Measurements from ENCODE around the gene OSGEP.

OSGEP gene

DNA sequence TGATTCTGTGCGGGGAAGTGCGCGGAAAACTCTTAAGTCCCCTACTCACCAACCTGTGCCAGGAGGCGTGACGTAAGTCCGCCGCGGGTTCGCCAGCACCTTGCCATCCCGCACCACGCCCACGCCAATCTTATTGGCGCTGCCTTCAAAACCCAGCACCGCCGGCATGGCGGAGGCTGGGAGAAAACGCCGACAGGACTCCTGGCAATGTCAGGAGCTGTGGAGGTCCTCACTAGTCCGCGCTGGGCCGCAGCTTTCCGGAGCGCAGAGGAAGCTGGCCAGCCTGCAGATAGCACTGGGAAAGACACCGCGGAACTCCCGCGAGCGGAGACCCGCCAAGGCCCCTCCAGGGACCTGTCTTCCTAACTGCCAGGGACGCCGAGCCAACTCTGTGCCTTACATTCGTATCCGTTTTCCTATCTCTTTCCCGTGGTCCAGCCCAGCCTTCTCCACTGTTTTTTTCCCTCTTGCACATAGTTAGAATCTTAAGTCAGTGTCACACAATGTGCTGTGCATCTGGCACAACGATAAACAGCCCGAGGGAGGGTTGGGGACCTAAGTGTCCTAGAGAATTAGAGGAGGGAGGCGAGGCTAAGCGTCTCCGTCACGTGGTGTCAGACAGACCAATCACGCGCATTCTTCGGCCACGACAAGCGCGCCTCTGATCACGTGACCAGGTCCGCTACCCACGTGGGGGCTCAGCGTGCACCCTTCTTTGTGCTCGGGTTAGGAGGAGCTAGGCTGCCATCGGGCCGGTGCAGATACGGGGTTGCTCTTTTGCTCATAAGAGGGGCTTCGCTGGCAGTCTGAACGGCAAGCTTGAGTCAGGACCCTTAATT lies at the start of gene OSGEP, which contains the start of gene APEX1:
OSGEP (minus strand) TSS at position 297 of the 839 bp plus-strand sequence; CDS start at position 168, 129 bp downstream.
APEX1 (plus strand) TSS at position 711 of the 839 bp plus-strand sequence. CDS start 420 bp downstream, outside the sequence.
- in situ Hi-C loops (cut with HindIII; ENCODE audit: low sequenced_read_pairs): no loop called here

DNA sequence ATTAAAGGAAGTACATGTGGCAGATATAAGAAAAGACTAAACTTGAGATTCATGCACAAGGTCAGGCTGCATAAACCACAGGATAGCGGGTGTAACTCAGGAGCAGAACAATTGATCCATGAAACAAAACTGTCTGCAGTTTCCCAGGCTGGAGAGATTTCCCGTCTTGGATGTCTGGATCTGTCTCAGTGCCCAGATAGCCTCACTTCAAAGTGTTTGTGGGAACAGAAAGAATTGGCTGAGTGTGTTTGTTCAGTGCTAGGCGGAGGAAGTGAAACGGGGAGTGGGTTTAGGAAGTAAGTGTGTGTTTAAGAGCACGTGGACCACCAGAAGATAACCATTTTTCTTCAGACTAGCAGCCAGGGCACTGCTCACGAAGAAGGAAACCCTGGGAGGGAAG lies 49.3 kb upstream of the OSGEP start:
- in situ Hi-C loops (cut with HindIII; ENCODE audit: low sequenced_read_pairs): no loop called here

DNA sequence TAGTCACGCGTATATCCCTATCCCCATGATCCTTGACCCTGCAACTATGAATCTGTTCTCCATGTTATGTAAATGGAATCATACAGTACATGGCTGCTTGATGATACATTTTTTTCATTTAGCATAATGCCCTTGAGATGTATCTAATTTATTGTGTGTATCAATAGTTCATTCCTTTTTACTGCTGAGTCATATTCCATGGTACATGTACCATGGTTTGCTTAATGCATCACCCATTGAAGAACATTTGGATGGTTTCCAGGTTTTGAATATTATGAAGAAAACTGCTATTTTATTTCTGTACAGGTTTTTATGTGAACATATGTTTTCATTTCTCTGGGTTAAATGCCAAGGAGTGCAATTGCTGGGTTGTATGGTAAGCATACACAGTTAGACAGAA lies 46.7 kb upstream of the OSGEP start:
- in situ Hi-C loops (cut with HindIII; ENCODE audit: low sequenced_read_pairs): no loop called here

DNA sequence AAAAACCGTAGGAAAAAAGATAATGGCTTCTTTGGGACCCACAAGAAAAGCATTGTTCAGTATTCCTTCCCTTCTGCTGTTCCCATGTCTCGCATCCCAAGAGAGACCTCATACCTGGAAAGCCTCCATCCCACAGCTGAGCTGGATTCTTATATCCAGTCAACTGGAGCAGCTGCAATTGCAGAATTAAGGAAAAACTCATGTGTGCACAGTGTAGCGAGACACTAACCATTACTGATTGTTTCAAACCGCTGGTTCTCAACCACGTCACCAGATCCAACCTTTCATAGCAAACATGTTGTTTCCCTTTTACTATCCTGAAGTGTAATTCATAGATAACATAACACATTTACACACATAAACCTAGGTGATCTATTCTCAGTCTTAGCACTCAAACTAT lies 45.3 kb upstream of the OSGEP start:
- in situ Hi-C loops (cut with HindIII; ENCODE audit: low sequenced_read_pairs): no loop called here

DNA sequence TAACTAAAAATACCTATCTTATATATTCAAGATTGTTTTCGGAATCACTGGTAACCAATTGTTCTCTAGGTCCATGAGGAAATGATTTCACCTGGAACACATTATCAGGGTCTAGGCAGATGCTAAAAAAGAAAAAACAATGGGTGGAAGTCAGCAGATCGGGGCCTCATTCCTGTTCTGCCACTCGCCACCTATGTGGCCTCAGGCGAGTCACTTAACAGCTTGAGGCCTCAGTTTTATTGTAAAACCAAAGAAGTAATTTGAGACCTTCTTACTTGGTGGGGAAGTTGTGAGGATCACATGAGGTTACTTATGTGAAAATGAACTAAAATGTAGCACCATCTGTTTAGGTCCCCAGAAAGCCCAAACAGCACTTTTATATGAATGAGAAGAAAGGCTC lies 44.5 kb upstream of the OSGEP start:
- in situ Hi-C loops (cut with HindIII; ENCODE audit: low sequenced_read_pairs): no loop called here

DNA sequence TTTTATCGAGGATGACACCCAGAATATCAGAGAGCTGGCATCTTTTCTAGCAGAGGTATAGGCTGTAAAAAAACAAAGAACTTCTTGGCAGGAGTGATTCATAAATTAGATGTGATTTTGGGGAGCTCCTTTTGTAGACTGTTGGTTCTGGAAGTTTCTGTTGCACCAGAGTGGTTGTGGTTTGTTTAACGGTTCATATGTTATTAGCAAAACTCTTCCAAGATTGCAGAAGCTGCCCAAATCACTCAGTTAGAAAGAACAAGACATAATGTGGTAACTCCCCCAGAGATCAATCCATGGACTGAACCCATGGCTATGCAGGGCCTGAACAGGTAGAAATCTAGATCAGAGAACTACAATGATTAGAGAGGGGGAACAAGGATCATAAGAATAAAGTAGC lies 44.0 kb upstream of the OSGEP start:
- in situ Hi-C loops (cut with HindIII; ENCODE audit: low sequenced_read_pairs): no loop called here

DNA sequence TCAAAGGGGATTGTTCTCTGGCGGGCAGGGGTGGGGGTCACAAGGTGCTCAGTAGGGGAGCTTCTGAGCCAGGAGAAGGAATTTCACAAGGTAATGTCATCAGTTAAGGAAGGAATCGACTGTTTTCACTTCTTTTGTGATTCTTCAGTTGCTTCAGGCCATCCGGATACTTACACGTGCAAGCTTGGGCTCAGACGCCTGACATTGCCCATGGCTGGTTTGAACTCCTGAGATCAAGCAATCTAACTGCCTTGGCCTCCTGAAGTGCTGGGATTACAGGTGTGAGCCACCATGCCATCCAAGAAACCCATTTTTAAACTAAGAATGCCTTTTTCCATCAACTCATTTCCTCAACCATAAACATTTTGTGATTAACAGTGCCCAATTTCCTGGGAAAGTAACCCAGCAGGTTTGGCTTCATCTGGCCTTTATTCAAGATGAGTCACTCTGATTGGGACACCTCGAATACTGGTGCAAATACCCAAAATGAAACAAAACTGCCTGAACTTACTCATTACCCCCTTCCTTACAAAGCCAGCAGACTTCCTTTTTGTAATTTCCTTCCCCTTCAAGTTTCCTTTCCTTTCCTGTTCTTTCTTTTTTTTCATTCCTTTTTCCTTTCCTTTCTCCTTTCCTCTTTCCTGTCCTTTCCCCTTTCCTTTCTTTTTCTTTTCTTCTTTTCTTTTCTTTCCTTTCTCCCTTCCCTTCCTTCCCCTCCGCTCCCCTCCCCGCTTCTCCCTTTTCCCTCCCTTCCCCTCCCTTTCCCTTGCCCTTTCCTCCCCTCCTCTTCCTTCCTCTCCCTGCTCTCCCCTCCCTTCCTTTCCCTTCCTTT lies 40.5 kb upstream of the OSGEP start:
- in situ Hi-C loops (cut with HindIII; ENCODE audit: low sequenced_read_pairs): no loop called here

DNA sequence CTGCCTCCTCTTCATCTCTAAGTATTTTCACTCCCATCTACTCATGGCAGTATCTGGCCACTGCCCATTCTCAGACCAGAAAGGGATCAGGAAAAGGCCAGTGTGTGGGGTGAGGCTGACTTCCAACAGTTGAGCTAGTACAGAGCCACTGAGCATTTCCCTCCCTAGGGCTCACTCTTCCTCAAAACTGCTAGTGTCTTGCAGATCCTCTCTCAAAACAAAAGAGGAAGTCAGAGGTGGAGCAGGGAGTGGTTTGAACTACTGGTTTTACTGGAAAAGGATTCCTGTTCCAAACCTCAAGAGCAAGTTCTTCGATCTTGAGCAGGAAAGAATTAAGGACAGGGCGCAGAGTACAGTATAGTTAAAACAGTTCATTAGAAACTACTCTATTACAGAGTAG lies 39.0 kb upstream of the OSGEP start:
- in situ Hi-C loops (cut with HindIII; ENCODE audit: low sequenced_read_pairs): no loop called here

DNA sequence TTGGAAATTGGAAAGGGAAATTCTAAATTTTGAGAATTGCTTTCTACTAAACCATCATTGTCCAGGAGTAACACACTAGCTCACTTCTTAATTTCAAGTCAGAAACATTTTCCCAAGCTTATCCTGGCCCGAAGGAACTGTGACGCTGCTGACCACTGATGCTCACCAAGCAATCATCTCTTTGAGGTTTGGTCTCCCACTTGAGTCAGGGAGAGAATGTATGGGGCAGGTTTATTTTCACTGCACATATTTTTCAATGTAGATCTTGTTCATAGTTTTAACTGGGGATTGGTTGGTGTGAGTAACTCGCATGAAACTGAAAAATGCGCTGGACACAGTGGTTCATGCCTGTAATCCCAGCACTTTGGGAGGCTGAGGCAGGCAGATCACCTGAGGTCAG lies 37.9 kb upstream of the OSGEP start:
- in situ Hi-C loops (cut with HindIII; ENCODE audit: low sequenced_read_pairs): no loop called here

DNA sequence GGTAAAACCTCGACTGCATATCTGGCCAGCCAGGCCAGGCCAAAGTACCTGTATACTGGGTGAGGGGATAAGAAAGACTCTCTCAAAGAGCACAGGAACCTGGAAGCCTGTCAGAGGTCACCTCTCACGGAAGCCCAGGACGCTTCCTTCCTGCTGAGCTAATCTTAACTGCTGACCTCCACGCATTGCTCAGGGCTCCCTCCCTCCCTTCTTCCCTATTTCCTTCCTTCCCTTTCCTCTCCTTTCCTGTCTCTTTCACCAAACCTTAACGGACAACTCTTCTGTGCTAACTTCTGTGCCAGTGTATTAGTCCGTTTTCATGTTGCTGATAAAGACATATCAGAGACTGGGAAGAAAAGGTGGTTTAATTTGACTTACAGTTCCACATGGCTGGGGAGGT lies 36.0 kb upstream of the OSGEP start:
- in situ Hi-C loops (cut with HindIII; ENCODE audit: low sequenced_read_pairs): no loop called here

DNA sequence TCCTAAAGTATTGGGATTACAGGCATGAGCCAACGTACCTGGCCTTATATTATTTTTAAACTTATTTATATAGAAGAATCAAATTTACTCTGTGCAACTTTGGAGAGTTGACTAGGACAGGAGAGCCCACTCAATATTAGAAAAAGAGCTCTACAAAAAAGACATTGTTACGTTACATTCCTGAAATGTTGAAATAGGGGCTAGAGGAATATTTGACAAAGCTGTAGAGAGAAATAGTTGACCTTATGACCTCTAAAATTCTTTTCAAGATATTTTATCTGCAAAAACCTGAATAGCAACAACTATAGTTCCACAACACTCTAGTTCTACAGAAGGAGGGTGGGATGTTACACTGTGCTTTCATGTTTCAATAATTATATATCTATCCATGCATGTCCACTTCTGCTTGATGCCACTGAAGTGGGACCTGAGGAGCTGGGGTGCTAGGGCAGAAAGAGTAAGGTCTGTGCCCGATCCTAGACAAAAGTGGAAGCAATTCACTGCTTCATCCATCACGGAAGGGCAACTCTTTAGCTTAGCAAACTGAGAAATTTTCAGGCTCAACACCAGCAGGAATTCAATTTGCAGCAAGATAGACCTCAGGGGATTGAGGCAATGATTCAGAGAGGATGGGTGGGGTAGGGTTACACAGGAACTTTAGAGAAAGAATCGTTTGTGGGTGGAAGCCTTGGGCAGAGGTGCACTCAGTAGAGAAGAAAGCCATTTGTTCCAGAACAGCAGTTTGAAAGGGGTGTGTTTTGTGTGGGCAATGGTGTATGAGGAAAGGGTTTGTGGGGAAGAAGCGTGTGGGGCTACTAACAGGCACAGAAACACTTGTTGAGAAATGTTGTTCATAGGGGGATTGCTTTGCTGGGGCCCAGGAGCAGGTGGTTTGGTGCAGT lies 34.7 kb upstream of the OSGEP start:
- in situ Hi-C loops (cut with HindIII; ENCODE audit: low sequenced_read_pairs): no loop called here

DNA sequence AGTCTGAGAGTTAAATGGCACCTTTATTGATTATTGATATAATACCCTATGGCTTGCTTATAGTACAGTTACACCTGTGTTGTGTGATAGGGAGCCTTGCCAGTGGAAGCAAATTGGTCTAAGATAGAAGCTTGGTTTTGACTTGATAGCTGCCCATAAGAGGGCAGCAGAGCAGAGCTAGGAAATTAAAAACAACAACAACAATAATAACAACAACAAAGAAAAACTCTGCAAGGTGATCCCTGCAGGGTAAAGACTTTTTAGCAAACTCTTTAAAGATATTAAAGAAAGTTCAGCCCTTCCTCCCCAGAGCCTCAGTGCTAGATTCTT lies 32.7 kb upstream of the OSGEP start:
- in situ Hi-C loops (cut with HindIII; ENCODE audit: low sequenced_read_pairs): no loop called here

DNA sequence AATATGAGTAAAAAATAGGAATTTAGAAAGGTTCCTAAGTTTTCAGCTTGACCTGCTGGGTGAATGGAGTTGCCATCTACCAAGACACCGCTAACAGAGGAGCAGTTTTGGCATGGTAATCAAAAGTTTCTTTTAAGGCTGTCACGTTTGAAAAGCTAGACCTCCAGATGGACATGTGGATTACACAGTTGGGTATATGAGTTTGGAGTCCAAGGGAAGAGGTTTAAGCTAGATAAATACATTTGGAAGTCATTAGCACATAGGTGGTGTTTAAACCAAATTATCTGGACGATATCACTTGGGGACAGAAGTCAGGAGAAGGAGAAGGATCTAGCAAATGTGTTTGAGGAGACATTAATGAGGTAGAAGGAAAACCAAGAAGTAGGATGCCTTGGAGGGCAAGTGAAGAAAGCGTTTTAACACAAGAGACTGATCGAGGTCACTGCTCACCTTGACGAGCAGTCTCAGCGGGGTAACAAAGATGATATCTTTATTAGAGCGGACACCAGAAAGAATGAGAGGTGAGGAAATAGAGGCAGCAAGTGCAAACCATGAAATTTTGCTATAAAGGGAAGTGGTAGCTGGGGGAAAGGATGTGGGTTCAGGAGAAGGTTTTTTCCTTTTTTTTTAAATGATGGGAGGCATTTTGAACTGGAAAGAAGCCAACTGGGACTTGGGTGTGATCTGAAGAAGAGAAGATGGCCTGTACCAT lies 32.2 kb upstream of the OSGEP start:
- in situ Hi-C loops (cut with HindIII; ENCODE audit: low sequenced_read_pairs): no loop called here

DNA sequence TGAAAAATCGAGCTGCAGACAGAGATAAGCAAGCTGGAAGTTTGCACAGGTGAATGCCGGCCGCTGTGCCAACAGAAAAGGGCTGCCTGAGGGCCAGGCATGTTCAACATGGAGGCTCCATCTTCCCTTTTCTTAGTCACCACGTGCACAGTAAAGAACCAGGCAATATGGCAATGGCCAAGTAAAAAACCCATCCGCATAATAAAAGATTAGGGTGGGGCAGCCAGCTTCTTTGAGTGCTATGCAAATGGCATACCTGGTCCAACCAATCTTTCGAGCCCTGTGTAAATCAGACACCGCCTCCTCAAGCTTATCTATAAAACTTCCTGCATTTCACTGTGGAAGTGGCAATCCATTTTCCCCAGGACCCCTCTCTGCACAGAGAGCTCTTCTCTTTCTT lies 31.3 kb upstream of the OSGEP start:
- in situ Hi-C loops (cut with HindIII; ENCODE audit: low sequenced_read_pairs): no loop called here

DNA sequence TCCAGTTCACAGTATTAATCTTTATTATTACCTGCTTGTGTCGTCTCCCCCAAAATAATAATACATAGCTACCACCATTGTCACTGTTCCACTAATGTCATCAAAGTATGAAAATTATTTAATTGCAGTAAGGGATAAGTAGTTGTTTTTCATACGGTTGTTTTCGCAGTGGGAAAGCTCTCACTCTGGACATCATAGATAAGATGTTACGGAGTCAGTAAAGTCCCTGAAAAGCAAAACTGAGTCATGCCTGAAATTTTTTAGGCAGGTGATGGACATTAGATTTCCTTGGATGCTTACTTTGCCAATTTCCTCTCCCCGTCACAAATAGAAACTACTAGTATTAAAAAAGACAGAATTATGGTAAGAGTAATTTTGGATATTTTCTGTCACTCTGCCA lies 27.8 kb upstream of the OSGEP start:
- in situ Hi-C loops (cut with HindIII; ENCODE audit: low sequenced_read_pairs): no loop called here

DNA sequence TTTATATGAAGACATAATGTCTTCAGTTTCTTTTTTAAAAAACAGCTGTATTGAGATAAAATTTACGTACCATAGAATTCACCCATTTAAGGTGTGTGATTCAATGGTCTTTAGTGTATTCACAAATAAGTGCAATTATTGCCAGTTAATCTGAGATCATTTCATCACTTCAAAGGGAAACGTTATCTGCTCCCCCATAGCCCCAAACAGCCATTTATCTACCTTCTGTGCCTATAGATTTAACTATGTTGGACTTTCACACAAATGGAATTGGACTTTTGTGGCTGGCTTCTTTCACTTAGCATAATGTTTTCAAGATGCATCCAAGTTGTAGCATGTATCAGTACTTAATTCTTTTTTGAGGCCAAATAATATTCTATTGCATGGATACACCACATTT lies 24.3 kb upstream of the OSGEP start:
- in situ Hi-C loops (cut with HindIII; ENCODE audit: low sequenced_read_pairs): loop anchor here (10.0 kb wide), 1 partner anchor 54 kb away; no protein-coding TSS in a partner anchor

DNA sequence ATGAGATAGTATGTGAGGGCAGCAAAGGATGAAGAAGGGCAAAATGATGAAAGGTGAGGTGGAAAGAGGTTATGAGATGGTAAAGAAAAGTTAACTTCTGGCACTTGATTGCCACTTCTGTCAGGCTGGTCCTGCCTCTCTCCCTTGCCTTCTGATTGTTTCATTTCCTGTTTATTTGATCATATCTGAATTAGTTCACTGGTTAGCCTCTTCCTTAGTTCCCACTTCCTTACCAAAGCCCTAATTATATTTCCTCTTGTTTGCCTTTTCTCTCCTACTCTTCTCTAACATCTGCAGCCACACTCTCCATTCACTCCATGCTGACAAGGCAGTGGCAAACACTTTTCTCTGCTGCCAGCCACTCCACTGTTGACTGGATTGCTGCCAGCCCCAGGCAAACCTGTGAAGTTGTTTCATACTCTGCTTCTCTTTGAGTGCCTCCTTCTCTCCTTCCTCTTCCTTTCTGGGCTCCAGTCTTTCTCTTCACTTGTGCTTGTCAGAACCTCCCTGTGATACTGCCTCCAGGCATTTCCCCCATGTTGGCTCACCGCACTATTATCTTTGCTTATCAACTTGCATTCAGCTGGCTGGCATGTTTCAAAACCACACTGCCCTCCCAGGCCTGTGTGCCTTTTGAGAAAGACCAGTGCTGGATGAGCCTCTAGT lies 22.7 kb upstream of the OSGEP start:
- in situ Hi-C loops (cut with HindIII; ENCODE audit: low sequenced_read_pairs): loop anchor here (10.0 kb wide), 1 partner anchor 53 kb away; no protein-coding TSS in a partner anchor

DNA sequence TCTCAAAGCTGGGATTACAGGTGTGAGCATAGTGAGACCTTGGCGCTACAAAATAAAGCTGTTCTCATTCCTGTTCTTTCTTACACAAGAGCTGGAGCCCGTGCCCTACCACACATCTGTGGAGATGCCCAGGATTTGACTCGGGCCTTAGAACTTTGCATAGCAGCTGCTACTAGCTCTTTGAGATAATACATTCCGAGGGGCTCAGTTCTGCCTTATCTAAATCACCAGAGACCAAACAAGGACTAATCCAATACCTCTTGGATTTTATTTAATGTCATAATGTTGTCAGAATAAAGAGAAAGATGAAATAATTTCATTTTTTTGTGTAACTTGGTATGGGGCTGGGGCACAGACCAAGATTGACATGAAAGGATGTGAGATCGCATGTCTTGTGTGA lies 22.2 kb upstream of the OSGEP start:
- in situ Hi-C loops (cut with HindIII; ENCODE audit: low sequenced_read_pairs): loop anchor here (10.0 kb wide), 1 partner anchor 52 kb away; no protein-coding TSS in a partner anchor

DNA sequence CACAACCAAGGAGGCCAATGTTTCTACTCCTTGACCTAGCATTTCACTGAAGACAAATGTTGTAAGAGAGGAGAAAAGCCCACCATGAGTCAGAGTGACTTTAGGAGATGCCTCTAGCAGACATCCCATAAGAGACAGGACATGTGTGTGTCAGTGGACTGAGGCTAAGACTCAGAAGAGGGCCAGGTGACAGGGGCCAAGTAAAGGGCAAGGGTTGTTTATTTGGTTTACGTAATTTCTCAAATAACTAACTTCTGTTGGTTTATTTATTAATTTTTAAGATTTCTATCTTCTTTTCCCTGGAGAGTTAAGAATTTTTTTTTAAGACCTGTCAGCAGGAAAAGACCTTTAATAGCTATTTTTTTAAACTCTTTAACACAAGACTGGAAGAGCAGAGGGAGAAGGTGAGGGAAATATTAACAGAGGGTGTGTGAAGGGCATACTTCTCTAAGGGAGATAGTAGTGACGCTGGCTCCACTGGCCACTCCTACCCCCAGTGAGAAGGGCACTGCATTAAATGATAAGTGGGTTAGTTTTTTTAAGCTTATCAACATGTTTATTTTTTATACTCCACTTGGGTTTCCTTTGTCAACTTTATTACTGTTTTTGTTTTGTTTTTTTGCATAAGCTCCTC lies 18.0 kb upstream of the OSGEP start:
- in situ Hi-C loops (cut with HindIII; ENCODE audit: low sequenced_read_pairs): loop anchor here (10.0 kb wide), 1 partner anchor 48 kb away; no protein-coding TSS in a partner anchor
